Activated CD4-positive, CD25-positive, alpha-beta regulatory T cell (primary cell): ENCODE data around the gene SEC22A.
"Not testable (repeated sequence)": the region's sequence is repeated elsewhere in the genome, so short reads cannot be mapped to it uniquely, and the experiment has no call there.

Experiments
- DNase-seq, 4 experiments: peaks; one replicate each; lab custom pipeline; 2025; lab: John Stamatoyannopoulos, UW

Gene SEC22A

GRCh38 chr3:123180791-123181190, 21.0 kb upstream of the SEC22A start:
- DNase-seq = no peak

- DNase-seq = no peak
Measured at GRCh38 chr3:123186695-123187094, 15.0 kb upstream of the SEC22A start.

- no peak for DNase-seq
Measured at GRCh38 chr3:123188058-123188457, 13.7 kb upstream of the SEC22A start.

- DNase-seq = no peak
Measured at GRCh38 chr3:123193448-123194101, 8.2 kb upstream of the SEC22A start.

- DNase-seq = no peak
Measured at GRCh38 chr3:123194552-123194951, 7.2 kb upstream of the SEC22A start.

- no peak for DNase-seq
Measured at GRCh38 chr3:123198372-123198771, 3.4 kb upstream of the SEC22A start.

GRCh38 chr3:123201223-123201556, 553 bp upstream of the SEC22A start:
- no peak for DNase-seq

GRCh38 chr3:123202451-123202850, 708 bp downstream of the SEC22A start:
- DNase-seq = no peak

- no peak for DNase-seq
Measured at GRCh38 chr3:123218990-123219389, 17.2 kb downstream of the SEC22A start.

GRCh38 chr3:123221369-123221768, 19.6 kb downstream of the SEC22A start:
- not testable (repeated sequence) for DNase-seq

GRCh38 chr3:123225016-123225415, 23.3 kb downstream of the SEC22A start:
- DNase-seq = no peak

- DNase-seq = no peak
Measured at GRCh38 chr3:123226549-123226948, 24.8 kb downstream of the SEC22A start.

GRCh38 chr3:123229145-123229544, 27.4 kb downstream of the SEC22A start:
- DNase-seq = no peak

GRCh38 chr3:123236902-123237301, 35.2 kb downstream of the SEC22A start:
- DNase-seq = no peak

- not testable (repeated sequence) for DNase-seq
Measured at GRCh38 chr3:123239186-123239585, 37.4 kb downstream of the SEC22A start.

- DNase-seq = no peak
Measured at GRCh38 chr3:123239756-123240155, 38.0 kb downstream of the SEC22A start.

GRCh38 chr3:123244128-123244527, 42.4 kb downstream of the SEC22A start:
- no peak for DNase-seq

GRCh38 chr3:123246866-123247265, 45.1 kb downstream of the SEC22A start:
- DNase-seq = no peak

GRCh38 chr3:123256256-123256655, 54.5 kb downstream of the SEC22A start:
- DNase-seq = no peak

GRCh38 chr3:123258359-123258758, 56.6 kb downstream of the SEC22A start:
- no peak for DNase-seq

GRCh38 chr3:123258811-123259420, 57.2 kb downstream of the SEC22A start:
- DNase-seq = no peak

GRCh38 chr3:123261666-123262065, 59.9 kb downstream of the SEC22A start:
- no peak for DNase-seq

- DNase-seq = no peak
Measured at GRCh38 chr3:123262226-123262625, 60.5 kb downstream of the SEC22A start.

- no peak for DNase-seq
Measured at GRCh38 chr3:123262868-123263267, 61.1 kb downstream of the SEC22A start.
